ENCODE measurements around the gene ARFGAP3. TPM values are rescaled to one million over a fixed set of nuclear protein-coding genes. Genes with fewer than 3 reads are reported as not detected.

Gene ARFGAP3
- total RNA-seq, 1 donor from 2014 or later: 59.5 TPM

GRCh38 chr22:42876041-42876440 is 19.0 kb upstream of the ARFGAP3 start:
- H3K36me3 Mint-ChIP-seq (ENCODE audit: low read depth, unreplicated experiment): peaks cover 18% of the 10 kb centered on the region
- no peak overlapping the region for H3K4me2 ChIP-seq (ENCODE audit: low read length)
- H3K4me1 ChIP-seq (ENCODE audit: insufficient read depth, low read length): no peaks in the 10 kb centered on the region
- H3K9me3 ChIP-seq (ENCODE audit: insufficient read depth, low read depth, low read length): no peaks in the 10 kb centered on the region
- H2AFZ ChIP-seq (ENCODE audit: low read depth, low read length): no peak overlapping the region
- H3K9me3 Mint-ChIP-seq (ENCODE audit: unreplicated experiment): no peaks in the 10 kb centered on the region
- TF ChIP-seq EZH2 (IDR thresholded peaks at IDR 0.05; ENCODE audit: insufficient read depth, low read length): no peak
- no peak for TF ChIP-seq CTCF (IDR thresholded peaks at IDR 0.05; ENCODE audit: insufficient read depth, low read depth, low read length)
- peaks cover 8% of the 10 kb centered on the region for H3K36me3 ChIP-seq (ENCODE audit: insufficient read depth, low read length)
- no peak overlapping the region for H3K4me3 Mint-ChIP-seq (ENCODE audit: unreplicated experiment)
- no peaks in the 10 kb centered on the region for H3K27me3 Mint-ChIP-seq (ENCODE audit: low read depth, unreplicated experiment)
- no peak overlapping the region for H3K4me3 ChIP-seq (ENCODE audit: insufficient read depth, low read depth, low read length)
- DNase-seq (ENCODE audit: low read depth) (no peak), FAIRE-seq (no peak)
- no peak overlapping the region for H3K27ac ChIP-seq (ENCODE audit: low read depth, low read length)
- no peaks in the 10 kb centered on the region for H3K27me3 ChIP-seq (ENCODE audit: insufficient read depth, low read length)
- peaks cover 7% of the 10 kb centered on the region for H4K20me1 ChIP-seq (ENCODE audit: insufficient read depth, low read length)
- no peaks in the 10 kb centered on the region for H3K79me2 ChIP-seq (ENCODE audit: insufficient read depth, low read length)
- no peaks in the 10 kb centered on the region for H3K4me1 Mint-ChIP-seq (ENCODE audit: low read depth, unreplicated experiment)
- no peak overlapping the region for H3K27ac Mint-ChIP-seq (ENCODE audit: unreplicated experiment)
- no peak overlapping the region for H3K9ac ChIP-seq (ENCODE audit: low read length)

GRCh38 chr22:42874010-42874409 is 16.9 kb upstream of the ARFGAP3 start:
- no peak for FAIRE-seq
- Histone ChIP-seq H2AFZ (ENCODE audit: low read depth, low read length) (no peak overlapping the region), H3K9me3 (ENCODE audit: insufficient read depth, low read depth, low read length) (no peaks in the 10 kb centered on the region), H3K4me1 (ENCODE audit: insufficient read depth, low read length) (peaks cover 4% of the 10 kb centered on the region), H3K79me2 (ENCODE audit: insufficient read depth, low read length) (no peaks in the 10 kb centered on the region), H3K27me3 (ENCODE audit: insufficient read depth, low read length) (no peaks in the 10 kb centered on the region), H3K4me3 (ENCODE audit: insufficient read depth, low read depth, low read length) (no peak overlapping the region), H3K27ac (ENCODE audit: low read depth, low read length) (no peak overlapping the region), H4K20me1 (ENCODE audit: insufficient read depth, low read length) (peaks cover 2% of the 10 kb centered on the region), H3K4me2 (ENCODE audit: low read length) (no peak overlapping the region), H3K36me3 (ENCODE audit: insufficient read depth, low read length) (peaks cover 11% of the 10 kb centered on the region), H3K9ac (ENCODE audit: low read length) (no peak overlapping the region)
- Mint-ChIP-seq H3K27me3 (ENCODE audit: low read depth, unreplicated experiment) (no peaks in the 10 kb centered on the region), H3K27ac (ENCODE audit: unreplicated experiment) (no peak overlapping the region), H3K4me1 (ENCODE audit: low read depth, unreplicated experiment) (no peaks in the 10 kb centered on the region), H3K9me3 (ENCODE audit: unreplicated experiment) (no peaks in the 10 kb centered on the region), H3K36me3 (ENCODE audit: low read depth, unreplicated experiment) (peaks cover 9% of the 10 kb centered on the region), H3K4me3 (ENCODE audit: unreplicated experiment) (no peak overlapping the region)
- TF ChIP-seq EZH2 (IDR thresholded peaks at IDR 0.05; ENCODE audit: insufficient read depth, low read length) (no peak), CTCF (IDR thresholded peaks at IDR 0.05; ENCODE audit: insufficient read depth, low read depth, low read length) (no peak)
- DNase-seq (ENCODE audit: low read depth): no peak

- Histone ChIP-seq H3K27me3 (ENCODE audit: insufficient read depth, low read length) (no peaks in the 10 kb centered on the region), H4K20me1 (ENCODE audit: insufficient read depth, low read length) (peaks cover 2% of the 10 kb centered on the region), H3K9me3 (ENCODE audit: insufficient read depth, low read depth, low read length) (no peaks in the 10 kb centered on the region), H2AFZ (ENCODE audit: low read depth, low read length) (no peak overlapping the region), H3K9ac (ENCODE audit: low read length) (no peak overlapping the region), H3K27ac (ENCODE audit: low read depth, low read length) (no peak overlapping the region), H3K4me1 (ENCODE audit: insufficient read depth, low read length) (peaks cover 6% of the 10 kb centered on the region), H3K79me2 (ENCODE audit: insufficient read depth, low read length) (no peaks in the 10 kb centered on the region), H3K36me3 (ENCODE audit: insufficient read depth, low read length) (peaks cover 10% of the 10 kb centered on the region), H3K4me2 (ENCODE audit: low read length) (no peak overlapping the region), H3K4me3 (ENCODE audit: insufficient read depth, low read depth, low read length) (no peak overlapping the region)
- FAIRE-seq: no peak
- Mint-ChIP-seq H3K36me3 (ENCODE audit: low read depth, unreplicated experiment) (peaks cover 8% of the 10 kb centered on the region), H3K4me3 (ENCODE audit: unreplicated experiment) (no peak overlapping the region), H3K27me3 (ENCODE audit: low read depth, unreplicated experiment) (no peaks in the 10 kb centered on the region), H3K9me3 (ENCODE audit: unreplicated experiment) (no peaks in the 10 kb centered on the region), H3K27ac (ENCODE audit: unreplicated experiment) (no peak overlapping the region), H3K4me1 (ENCODE audit: low read depth, unreplicated experiment) (no peaks in the 10 kb centered on the region)
- TF ChIP-seq EZH2 (IDR thresholded peaks at IDR 0.05; ENCODE audit: insufficient read depth, low read length): no peak
- no peak for DNase-seq (ENCODE audit: low read depth)
Measured at GRCh38 chr22:42873356-42873755, 16.3 kb upstream of the ARFGAP3 start.
